Pons (tissue), 1 donor: Measurements from ENCODE around the gene TLNRD1.

Experiments
- DNase-seq: peaks from one replicate; pipeline ENCODE4 v3.0.0-alpha.2; 2016; ENCODE audit warnings: low spot score

Gene TLNRD1

DNA sequence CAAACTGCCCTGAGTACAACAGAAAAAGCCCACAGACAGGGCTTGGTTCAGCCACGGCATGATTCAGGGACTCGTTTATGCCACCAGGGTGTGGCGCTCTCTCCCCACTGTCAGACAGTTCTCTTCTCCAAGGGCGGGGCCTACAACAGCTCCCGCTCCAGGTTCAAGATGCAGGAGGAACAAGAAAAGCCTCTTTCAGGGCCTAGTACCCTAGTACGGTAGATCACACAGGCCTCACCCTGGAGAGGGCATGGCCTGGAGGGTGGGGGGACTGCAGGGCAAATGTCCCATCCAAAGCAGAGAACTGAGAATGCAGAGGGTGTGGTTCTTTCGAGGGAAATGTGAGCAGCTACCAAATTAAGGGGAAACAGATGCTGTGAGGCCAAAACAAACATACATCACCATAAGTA, 23.1 kb upstream of the TLNRD1 start:
- peak; percentile 83 for DNase-seq

DNA sequence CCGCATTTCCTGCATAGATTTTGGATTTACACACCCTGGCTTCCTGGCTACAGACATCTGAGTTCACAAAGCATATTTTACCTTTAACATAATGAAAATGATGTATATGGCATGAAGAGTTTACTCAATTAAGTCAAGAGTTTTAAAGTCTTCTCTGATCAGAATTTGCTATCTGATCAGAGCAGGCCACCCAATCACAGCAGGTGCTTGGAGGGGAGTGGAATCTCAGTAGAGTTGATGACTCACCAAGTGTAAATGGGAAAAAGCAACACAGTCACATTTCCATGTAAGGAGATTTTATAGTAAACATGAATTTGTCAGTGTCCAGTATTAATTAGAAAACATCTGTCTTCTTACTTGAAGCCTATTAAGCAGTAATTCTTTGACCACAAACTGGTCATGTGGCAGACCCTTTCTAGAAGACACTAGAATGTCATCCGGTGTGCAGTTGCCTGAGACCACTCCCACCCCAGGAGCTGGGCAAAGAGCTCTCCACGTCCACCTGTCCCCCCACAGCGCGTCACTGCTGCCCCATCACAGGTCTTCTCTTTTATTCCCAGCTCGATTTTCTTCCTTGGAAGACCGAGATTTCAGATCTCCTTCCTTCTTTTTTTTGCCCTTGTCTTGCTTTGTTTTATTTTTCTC, 21.9 kb upstream of the TLNRD1 start:
- DNase-seq = no peak

DNA sequence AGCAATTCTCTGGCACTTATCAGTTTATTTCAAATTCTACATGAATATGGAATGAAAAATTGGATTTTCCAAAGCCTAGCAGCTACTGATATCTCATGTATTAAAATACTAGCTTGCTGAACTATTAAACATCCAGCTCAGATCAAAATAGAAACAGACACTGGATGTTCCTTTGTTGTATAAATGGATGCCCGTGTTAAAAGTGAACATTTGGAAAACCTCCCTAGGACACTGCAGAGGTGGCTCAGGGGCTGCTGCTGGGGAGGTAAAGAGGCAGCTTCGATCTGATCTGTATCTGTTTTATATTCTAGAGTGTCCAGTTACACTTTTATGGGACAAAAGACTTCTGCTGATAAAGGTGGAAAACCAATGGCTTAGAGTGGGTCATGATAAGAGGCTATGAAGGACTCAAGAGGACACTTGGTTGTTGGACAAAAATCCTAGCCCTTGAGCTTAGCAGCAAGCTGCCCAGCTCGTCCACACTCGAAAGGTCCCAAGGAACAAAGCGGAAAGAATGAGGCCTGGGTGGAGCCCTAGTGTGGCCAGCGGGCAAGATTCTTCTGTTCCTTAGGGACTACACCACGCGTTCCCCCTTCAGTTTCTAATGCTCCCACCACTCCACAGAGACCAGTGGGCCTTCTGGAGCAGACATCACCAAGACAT, 21.1 kb upstream of the TLNRD1 start:
- DNase-seq = no peak

DNA sequence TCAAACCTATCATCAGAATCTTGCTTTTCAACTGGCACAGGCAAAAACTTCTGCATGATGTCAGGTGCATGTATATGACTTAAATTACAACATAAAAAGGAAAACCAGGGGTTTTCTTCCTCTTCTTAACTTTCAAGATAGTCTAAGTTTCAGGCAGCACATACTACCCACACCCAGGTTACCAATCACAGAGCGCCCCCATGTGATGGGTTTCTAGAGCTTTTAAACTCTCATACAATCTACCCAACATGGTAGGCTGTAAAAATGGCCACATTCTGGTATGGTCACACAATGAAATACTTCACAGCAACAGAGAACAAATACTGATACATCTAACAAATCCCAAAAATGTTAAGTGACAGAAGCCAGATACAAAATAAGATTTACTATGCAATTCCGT, 18.5 kb upstream of the TLNRD1 start:
- no peak for DNase-seq

DNA sequence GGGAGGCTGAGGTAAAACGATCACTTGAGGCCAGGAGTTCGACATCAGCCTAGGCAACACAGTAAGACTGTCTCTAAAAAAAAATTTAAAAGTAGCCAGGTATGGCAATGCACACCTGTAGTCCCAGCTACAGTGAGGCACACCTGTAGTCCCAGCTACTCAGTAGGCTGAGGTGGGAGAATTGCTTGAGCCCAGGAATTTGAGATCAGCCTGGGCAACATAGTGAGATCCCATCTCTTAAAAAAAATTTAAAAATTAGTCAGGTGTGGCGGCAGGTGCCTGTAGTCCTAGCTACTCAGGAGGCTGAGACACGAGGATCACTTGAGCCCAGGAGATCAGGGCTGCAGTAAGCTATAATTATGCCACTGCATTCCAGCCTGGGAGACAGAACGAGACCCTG, 17.9 kb upstream of the TLNRD1 start:
- no peak for DNase-seq

DNA sequence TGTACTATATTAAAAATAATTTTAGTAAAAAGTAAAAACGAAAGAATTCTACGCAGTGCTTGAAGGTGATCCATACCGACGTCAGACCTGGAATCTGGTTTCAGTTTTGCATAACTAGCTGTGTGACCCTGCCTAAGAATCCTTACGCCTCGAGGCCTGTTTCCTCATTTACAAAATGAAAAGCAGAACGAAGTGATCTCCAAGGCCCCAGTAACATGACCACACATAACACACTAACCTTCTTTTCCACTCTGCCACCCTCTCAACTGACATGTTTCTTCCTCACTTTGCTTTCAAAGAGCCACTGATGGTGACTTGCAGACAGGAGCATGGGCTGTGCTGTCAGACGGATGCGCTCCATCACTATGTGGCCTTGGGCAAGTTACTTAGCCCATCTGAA, 15.9 kb upstream of the TLNRD1 start:
- DNase-seq = peak; percentile 67

DNA sequence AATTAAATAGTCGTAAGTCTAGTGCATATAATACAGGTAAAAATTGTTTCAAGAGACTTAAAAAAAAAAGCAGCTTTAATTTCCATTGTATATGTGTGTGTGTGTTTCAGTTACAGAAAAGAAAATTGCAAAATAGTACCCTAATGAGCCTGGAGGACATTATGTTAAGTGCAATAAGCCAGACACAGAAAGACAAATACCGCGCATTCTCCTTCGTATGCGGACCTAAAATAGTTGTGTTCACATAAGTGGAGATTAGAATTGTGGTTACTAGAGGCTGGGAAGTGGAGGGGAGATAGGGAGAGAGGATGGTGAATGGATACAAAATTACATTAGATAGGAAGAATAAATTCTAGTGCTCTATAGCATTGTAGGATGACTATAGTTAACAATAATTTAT, 14.7 kb upstream of the TLNRD1 start:
- no peak for DNase-seq

DNA sequence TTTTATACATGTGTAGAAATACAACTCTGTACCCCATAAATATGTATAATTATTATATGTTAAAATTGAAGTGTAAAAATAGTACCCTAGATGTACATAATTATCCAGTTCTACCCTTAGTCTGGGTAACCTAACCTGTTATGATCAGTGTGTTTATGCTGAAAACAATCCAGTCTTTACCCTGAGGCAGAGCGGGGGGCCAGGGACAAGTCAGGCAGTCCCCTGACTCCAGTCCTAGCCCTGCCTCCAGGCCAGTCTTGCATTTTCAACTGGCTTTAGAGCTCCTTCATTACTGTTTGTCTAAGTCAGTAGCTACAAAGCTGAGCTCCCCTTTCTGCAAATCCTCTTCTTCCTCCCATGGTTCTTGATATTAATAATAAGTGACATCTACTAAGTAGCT, 14.2 kb upstream of the TLNRD1 start:
- DNase-seq = no peak

DNA sequence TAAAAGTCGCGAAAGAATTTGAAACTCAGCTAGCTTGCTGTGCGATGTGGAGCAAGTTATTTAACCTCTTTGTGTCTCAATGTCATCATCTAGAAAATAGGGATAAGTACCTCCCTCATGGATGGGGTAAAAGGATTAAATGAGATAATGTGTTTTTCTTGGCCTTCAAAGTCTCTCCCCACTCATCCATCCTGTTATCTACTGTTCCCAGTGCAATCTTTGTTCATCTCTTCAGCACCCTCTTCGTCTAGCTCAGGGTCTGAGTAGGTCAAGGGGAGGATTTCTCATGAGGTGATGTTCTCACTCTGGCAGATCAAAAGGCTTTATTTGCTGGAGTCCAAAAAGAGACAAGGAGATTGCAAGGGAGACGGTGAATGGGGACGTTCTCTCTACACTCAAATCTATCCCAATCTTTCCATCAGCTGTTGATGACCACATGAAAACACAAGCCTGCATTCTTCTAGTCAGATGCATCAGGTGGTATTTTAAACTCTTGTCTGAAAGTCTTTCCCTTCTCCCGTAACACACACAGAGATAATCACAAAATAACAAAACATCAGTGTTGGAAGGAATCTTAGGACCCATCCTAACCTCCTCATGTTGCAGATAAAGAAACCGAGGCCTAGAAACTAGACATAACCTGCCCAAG, 12.5 kb upstream of the TLNRD1 start:
- DNase-seq = no peak

DNA sequence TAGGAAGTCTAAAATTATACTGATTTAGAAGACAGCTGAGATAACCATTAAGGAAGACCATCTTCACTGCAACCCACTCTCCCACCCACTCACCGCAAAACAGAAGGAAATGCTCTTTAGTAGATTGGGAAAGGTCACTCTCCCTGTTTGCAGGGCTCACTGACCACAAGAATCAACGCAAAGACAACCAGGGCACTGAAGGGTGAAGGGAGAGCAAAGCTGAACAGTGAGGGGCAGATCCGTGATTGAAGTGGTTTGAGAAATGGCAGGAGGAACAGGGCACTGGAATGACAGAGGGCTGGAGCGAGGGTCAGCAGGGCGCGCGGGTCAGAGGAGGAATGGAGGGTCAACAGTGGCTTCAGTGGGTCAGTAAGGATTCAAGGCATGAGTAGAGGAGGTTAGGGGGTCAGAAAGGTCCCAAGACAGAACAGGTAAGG, 11.6 kb upstream of the TLNRD1 start:
- DNase-seq = peak; percentile 30

DNA sequence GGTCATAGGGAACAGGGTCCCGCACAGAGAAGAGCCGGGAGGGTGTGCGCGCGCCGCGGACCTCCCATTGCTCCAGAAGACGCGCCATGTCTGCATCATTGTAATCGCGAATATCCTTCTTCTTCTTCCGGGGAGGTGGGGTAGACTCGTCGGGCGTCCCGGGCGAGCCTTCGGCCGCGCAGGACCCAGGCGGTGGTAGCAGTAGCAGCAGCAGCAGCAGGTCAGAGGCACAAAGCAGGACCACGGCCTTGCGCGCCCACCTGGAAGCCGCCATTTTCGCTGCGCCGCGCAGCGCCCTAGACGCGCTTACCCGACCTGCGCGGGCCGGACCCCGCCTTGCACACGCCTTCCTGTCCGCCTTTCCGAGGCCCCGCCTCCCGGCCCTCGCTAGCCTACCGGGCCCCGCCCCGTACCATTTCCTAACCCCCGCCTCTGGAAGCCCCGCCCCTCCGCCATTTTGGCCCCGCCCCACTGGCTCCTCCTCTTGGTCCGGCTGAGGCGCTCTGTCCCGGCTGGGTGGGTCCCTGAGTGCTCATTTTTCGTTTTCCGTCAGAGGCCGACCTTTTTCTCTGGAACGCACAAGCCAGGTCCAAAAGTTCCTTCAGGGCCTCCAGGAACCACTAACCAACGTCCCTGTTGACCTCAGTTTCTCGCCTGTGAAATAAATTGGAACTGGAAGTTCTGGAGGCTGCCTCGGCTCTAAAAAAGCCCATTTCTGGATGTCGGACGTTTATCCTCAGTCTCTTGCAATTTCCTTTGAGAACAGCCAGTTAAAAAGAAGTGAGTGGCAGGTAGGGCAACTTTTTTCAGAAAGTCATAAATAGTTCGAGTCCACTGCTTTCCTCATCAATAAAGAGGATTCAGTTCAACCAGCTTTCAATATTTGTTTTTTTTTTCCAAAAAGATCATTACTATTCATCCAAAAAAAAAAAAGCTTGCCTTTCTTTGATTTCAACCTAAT, 10.9 kb upstream of the TLNRD1 start, which contains the start of gene MESD:
Gene MESD, minus strand, starts transcription at position 302 of the 961 bp plus-strand sequence. Its CDS starts 28 bp downstream, at position 274.
- DNase-seq = peak; percentile 96

DNA sequence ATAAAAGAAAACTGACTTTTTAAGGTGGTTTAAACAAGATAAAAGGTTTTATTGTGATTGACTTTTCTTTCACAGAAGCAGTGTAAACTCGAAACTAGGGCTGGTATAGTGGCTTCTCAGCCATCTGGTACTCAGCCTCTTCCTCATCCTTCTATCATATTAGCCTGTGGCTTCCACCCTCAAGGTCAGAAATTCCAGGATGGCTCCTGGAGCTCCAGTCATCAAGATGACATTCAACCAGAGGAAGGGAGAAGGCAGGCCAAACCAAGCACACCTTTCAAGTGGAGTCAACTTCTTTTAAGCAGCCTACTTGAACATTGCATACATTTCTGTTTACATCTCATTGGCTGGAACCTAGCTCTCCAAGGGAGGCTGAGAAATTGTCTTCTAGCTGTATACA, 9.8 kb upstream of the TLNRD1 start:
- peak; percentile 50 for DNase-seq

DNA sequence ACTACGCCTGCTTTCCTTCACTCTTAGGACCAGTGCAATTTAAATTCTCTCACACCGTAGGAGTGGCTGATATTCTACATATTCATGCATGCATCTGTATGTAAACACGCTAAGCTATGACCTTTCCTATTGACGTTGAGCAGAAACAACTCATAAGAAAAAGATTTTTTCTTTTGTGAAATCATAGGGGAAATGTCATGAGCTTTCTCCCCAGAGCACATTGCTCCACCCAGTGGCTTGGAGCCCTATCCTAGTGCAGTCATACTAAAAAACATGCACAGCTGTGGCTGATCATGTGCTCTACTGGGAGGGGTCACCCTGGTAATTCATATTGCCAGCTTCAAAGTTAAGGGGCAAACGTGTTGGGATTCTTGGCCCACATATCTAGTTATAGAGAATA, 9.3 kb upstream of the TLNRD1 start:
- DNase-seq = peak; percentile 91

DNA sequence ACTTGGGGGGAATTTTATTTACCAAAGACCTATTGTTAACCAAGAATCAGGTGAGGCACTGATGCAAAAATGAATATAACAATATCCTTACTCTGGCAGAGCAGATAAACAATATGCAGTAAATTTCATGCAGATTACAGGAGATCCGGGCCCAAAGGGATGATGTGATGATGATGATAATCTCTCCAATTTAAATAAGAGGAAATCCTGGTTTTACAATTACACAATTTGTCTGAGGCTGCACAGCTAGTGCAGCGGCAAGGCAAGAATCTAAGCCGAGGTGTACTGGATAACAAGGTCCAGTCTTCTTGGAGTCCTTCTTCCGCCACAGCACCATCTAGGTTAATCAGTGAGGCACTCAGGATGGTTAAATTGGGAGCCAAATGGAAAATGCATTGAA, 8.7 kb upstream of the TLNRD1 start:
- DNase-seq = no peak

DNA sequence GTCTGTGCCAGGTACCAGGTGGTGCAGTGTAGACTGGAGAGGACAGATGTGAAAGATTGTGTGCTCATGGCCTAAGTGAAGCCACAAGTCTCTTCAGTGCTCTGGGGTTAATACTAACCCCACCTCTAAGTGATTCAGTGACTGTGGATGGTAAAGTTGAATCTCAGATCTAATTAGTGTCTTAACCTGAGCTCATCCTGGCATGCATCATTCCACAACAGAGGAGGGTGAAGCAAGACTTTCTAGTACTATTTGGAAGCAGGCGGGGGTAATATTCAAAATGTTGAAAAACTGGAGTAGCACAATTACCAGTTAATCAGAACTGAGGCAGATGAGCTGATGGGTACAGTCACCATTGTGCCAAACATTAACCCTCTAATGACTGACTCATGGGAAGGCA, 8.3 kb upstream of the TLNRD1 start:
- no peak for DNase-seq

DNA sequence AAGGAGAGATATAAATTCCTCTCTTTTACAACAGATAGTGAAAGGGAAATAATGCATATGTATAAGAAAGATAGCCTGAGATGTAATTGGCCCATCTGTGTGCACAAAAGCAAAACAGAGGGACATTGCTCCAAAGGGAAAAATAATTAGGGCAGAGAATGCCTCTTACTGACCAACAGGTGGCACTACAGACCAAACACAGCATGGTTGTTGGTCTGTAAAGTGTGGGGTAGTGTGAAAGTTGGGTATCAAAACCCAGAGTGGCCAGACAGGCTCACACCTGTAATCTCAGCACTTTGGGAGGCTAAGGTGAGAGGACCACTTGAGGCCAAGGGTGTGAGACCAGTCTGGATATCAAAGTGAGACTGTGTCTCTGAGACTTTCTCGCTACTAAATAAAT, 4.5 kb upstream of the TLNRD1 start:
- peak; percentile 36 for DNase-seq

DNA sequence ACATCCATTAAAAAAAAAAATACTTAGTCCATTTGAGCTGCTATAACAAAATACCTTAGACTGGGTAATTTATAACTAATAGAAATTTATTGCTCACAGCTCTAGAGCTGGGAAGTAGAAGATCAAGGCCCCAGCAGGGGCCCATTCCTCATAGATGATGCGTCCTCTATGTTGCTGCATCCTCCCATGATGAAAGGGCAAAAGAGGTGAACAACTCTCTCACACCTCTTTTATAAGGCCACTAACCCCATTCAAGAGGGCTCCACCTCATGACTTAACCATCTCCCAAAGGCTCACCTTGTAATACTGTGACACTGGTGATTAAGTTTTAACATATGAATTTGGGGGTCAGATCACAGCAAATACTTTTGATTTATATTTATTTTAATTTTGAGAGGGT, 3.0 kb upstream of the TLNRD1 start:
- DNase-seq = no peak

DNA sequence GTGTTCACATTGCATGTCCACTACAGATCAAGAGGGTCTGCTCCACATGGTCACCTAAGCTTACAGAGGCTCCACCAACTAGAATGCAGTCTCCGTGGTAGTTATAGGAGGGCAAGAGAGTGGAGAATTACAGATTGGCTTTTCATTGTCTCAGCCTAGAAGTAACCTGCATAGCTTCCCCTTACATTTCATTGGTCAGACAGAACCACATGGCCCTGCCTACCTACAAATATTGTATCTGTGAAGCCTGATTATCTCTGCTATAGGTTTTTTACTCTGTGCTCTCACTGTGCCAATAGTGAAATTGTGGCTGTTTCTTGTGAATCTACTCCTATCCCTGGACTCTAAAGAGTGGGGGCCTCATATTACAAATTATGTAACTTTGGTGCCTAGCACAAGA, 2.5 kb upstream of the TLNRD1 start:
- no peak for DNase-seq

DNA sequence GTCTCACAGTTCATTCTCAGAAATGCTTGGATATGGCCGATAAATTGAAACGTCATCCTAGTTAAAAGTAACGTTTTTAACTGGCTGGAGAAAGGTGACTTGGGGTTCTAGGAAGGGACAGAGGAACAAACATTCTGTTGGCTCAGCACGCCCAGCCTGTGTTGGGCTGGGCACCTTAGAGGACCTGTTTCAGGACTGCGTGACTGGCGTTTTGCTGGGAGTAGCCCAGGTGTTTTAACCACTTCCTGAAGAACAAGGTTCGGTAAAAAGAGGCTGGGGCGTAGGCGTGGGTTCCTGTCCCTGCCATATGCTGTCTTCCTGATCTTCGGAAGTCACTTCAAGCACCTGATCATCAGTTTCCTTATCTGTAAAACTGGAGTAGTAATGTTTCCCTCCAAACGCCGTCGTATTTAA, 1.1 kb upstream of the TLNRD1 start:
- no peak for DNase-seq

DNA sequence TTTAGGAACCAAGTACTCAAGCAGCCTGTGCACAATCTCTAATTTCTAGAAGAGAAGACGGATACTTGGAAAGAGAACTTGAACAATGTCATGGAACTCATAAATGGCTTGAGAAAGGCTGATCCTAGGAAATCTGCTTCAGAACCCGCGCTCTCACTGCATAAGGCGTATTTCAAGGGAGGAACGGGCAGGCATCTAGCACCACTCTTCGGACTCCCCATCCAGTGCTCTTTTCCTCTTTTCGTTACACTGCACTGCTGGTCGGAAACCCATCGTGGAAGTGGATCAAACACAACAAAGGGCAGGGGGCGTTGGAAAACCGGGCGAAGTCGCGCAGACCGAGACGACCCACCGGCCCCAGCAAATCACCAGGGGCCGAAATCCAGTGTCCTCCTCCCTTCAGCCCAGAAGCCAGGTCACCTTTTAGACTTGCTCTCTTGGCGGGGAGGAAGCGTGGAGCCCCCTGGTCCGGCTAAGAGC, 539 bp upstream of the TLNRD1 start:
- DNase-seq = no peak

DNA sequence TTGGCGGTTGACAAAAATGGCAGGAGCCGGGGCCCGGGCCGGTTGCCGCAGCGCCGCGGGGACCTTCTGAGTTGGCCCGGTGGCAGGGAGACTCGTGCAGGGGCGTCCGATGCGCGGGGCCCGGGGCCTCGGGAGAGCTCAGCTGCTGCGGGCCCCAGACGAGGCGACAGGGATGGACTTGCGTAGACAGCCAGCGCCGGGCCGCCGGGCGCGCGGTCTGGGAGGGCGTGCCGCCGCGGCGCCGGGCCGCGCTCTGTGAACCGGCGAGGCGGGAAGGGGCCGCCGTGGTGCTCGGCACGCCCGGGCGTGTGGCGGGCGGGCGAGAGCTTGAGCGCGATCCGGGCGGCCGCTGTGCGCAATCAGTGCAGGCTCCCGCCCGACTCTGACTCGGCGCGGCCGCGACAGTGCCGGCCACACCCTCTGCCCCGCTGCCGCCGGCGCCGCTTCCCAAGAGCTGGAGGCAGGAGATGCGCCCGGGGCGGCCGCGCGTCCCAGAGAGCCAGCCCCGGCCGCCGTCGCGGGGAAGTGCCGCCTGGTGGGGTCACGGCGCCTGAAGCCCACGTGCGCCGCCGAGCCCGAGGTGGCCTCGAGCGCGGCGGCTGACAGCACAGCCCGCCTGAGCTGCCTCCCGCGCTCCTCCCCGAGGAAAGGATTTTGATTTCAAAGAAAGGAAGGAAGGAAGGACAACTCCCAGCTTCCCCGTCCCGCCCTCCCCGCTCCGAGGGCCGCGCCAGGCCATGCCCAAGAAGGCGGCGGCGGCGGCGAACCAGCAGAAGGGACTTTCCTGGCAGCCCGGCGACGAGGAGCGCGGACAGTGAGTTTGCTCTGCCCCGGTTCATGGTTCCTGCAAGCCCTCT, 657 bp downstream of the TLNRD1 start:
- DNase-seq = no peak
